Measurements from ENCODE around the gene RIN3.

DNA sequence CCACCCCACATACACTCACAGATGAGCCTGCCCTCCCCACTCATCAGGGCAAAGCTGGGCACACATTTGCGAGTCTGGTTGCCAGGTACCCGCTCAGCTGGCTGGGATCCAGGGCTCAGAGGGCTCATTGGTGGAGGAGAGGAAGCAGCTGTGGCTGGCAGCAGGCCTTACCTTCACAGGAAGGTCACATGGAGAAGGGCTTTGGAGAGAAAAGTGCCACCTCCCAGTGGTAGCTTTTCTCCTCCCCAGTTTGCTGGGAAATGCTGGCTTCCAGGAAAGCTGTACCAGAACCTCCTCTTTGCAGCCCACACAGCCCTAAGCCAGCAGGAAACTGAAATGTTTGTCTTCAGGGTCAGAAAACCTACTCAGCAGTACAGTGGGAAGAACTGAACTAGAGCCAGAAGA, 179.2 kb downstream of the RIN3 start:
- no peak for TF ChIP-seq CTCF (IDR thresholded peaks at IDR 0.05)
- TF ChIP-seq POLR2A (IDR thresholded peaks at IDR 0.05), result no peak

Data from Peyer's patch (tissue), 4 donors.